ENCODE results near the gene AATK.

Gene AATK

GRCh38 chr17:81128338-81128737, 37.7 kb downstream of the AATK start:
- no peak for DNase-seq (ENCODE audit: low read depth)

- no peak for DNase-seq (ENCODE audit: low read depth)
Measured at GRCh38 chr17:81127526-81128177, 38.4 kb downstream of the AATK start.

GRCh38 chr17:81127133-81127455, 38.9 kb downstream of the AATK start:
- DNase-seq (ENCODE audit: low read depth) = no peak

- DNase-seq (ENCODE audit: low read depth) = no peak
Measured at GRCh38 chr17:81126281-81127132, 39.5 kb downstream of the AATK start.

- DNase-seq (ENCODE audit: low read depth) = no peak
Measured at GRCh38 chr17:81125573-81126081, 40.4 kb downstream of the AATK start.

GRCh38 chr17:81124377-81124776, 41.6 kb downstream of the AATK start:
- no peak for DNase-seq (ENCODE audit: low read depth)

- no peak for DNase-seq (ENCODE audit: low read depth)
Measured at GRCh38 chr17:81123052-81124048, 42.7 kb downstream of the AATK start.

- DNase-seq (ENCODE audit: low read depth) = no peak
Measured at GRCh38 chr17:81121841-81122733, 43.9 kb downstream of the AATK start.

GRCh38 chr17:81120695-81121621, 45.1 kb downstream of the AATK start:
- DNase-seq (ENCODE audit: low read depth) = no peak

- DNase-seq (ENCODE audit: low read depth) = no peak
Measured at GRCh38 chr17:81120149-81120484, 45.9 kb downstream of the AATK start.

GRCh38 chr17:81119223-81120148, 46.5 kb downstream of the AATK start:
- DNase-seq (ENCODE audit: low read depth) = peak; percentile 70

- no peak for DNase-seq (ENCODE audit: low read depth)
Measured at GRCh38 chr17:81118308-81119221, 47.5 kb downstream of the AATK start.

GRCh38 chr17:81117672-81118198, 48.3 kb downstream of the AATK start:
- DNase-seq (ENCODE audit: low read depth) = no peak

- no peak for DNase-seq (ENCODE audit: low read depth)
Measured at GRCh38 chr17:81116704-81117103, 49.3 kb downstream of the AATK start.

- DNase-seq (ENCODE audit: low read depth) = no peak
Measured at GRCh38 chr17:81115749-81116464, 50.1 kb downstream of the AATK start.

- no peak for DNase-seq (ENCODE audit: low read depth)
Measured at GRCh38 chr17:81115219-81115618, 50.8 kb downstream of the AATK start.
